Skeletal muscle cell (primary cell): ENCODE measurements around the gene MYO1E.

ENCODE experiments used
- DNase-seq: peaks from one replicate; pipeline ENCODE4 v3.0.0-alpha.2; 2010; ENCODE audit warnings: low read depth
- H3K4me3 ChIP-seq: 2 replicates; pipeline ENCODE4 v1.5.1; 2011; ENCODE audit warnings: low read depth, mild to moderate bottlenecking, control low read depth, low read length, moderate library complexity

Gene MYO1E

DNA sequence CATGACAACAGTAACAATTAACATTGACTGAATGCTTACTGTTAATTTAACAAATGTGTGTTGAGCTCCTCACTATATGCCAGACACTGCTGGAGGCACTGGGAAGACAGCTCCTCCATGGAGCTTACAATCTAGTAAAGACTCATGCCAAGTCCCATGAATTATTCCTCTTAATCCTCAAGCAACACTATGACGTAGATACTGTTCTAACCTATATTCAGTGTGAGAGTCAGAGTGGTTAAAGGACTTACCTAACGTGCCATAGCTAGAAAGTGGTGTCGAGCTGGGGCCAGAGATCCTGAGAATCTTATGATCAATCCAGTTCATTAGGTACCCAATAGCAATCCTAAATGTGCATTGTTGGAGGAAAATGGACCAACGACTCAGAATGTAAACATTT, 43.6 kb downstream of the MYO1E start:
- no peak overlapping the region for H3K4me3 ChIP-seq
- no peak for DNase-seq

DNA sequence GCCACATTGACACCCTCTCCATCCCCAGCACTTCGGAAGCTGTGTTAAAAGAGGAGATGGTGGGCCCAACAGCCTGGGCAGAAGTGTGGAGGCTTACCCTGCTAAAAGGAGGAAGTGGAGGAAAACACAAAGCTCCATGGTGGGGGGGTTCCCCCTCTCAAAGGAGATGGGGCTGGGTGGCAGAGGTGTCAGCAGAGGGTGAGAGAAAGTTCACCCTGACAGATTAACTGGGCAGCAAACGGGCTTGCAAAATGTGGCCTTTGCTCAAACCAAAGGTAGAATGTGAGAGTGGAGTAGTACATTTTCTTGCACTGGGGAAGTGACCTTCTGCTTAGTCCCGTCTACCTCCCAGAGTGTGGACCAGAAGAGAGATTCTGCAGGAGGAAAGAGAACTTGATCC, 44.7 kb downstream of the MYO1E start:
- no peak overlapping the region for H3K4me3 ChIP-seq
- no peak for DNase-seq

DNA sequence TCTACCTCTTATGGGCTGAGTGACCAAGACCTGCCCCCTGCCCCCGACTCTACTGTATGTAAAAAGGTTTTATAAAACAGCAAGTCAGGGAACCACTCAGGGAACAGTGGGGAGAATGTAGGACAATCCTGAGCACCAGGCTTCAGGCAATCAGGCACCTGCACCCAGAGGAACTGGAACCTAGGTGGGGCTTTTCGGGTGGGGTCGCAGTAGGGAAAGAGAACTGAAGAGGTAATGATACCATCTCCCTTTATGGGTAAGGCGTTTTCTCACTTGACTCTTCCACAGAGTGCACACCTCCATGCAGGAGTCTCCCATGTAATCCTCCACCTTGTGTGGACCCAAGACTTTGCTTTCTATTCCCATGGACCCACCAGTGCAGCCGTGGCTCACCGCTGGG, 45.8 kb downstream of the MYO1E start:
- H3K4me3 ChIP-seq, result no peak overlapping the region
- no peak for DNase-seq

DNA sequence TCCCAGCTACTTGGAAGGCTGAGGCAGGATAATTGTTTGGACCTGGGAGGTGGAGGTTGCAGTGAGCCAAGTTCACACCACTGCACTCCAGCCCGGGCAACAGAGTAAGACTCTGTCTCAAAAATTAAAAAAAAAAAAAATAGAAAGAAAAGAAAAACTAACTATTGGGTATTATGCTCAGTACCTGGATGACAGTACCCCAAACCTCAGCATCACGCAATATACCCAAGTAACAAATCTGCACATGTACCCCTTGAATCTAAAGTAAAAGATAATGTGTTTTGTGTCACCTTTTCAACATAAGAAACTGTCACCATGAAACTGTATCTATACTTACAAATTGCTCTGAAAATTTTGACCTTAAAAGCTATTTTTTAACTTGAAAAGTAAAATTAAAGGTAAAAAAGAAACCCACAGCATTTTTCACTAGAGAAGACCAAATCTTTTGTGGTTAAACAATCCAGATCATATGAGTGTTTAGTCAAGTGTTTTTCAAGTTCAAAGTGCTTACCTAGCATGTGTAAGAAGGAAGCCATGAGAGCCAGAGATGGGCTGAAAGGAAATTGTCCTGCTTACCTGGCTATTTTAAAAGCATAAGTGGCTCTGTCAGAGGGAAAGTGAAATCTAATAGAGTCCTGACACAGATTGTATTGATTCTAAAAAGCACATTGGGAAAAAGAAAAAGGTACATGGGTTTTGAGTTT, 50.5 kb downstream of the MYO1E start:
- no peak overlapping the region for H3K4me3 ChIP-seq
- no peak for DNase-seq

DNA sequence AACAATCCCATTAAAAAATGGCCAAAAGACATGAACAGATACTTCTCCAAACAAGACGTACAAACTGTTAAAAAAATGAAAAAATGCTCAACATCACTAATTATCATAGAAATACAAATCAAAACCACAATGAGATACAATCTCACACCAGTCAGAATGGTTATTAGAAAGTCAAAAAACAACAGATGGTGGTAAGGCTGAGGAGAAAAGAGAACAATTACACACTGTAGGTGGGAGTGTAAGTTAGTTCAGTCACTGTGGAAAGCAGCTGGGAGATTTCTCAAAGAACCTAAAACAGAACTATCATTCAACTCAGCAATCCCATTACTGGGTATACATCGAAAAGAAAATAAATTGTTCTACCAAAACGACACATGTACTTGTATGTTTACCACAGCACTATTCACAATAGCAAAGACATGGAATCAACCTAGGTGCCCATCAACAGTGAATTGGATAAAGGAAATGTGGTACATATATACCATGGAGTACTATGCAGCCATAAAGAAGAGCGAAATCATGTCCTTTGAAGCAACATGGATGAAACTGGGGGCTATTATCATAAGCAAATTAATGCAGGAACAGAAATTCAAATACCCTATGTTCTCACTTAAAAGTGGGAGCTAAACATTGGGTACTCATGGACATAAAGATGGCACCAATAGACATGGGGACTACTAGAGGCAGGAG, 51.5 kb downstream of the MYO1E start:
- DNase-seq, result no peak
- no peak overlapping the region for H3K4me3 ChIP-seq

DNA sequence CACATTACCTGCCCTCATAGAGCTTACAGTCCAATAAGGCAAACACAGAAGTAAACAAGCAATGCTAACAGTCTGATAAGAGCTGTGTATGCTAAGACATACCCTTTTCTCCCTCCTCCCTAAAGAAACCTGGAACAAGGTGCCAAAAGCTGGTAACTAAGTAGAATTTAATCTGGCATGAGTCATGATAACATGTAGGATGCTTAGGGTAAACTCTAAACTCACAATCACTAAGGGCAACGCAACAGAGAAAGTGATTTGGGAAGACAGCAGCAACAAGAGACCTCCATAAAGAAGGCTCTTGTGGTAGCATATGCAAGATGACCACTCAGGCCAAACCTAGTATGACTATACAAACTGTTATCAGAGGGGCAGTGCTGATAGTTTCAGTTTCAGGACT, 55.5 kb downstream of the MYO1E start:
- no peak for DNase-seq
- H3K4me3 ChIP-seq, result no peak overlapping the region

DNA sequence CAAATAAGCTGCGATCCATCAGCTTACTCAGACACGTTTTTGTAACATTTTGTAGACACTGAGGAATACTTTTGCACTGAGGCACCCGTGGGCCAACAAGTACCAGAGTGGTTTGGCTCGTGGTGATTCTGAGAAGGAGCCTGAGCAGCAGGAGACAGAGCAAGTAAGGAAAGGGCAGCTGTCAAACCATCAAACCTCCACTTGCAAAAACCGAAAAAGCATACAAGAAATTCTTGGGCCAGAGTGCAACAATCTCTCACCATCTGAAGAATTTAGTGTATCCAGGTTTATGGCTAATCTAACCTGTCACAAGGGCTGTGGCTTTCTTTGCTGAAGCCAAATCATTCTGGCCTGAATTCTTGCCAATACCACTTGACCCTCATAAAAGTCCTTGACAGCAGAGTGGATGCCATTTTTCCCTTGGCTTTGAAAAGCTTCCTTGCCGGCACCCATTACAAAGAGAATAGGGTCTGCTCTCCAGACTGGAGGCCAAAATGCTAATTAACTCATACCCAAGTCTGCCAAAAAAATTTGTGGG, 56.7 kb downstream of the MYO1E start:
- no peak for DNase-seq
- no peak overlapping the region for H3K4me3 ChIP-seq

DNA sequence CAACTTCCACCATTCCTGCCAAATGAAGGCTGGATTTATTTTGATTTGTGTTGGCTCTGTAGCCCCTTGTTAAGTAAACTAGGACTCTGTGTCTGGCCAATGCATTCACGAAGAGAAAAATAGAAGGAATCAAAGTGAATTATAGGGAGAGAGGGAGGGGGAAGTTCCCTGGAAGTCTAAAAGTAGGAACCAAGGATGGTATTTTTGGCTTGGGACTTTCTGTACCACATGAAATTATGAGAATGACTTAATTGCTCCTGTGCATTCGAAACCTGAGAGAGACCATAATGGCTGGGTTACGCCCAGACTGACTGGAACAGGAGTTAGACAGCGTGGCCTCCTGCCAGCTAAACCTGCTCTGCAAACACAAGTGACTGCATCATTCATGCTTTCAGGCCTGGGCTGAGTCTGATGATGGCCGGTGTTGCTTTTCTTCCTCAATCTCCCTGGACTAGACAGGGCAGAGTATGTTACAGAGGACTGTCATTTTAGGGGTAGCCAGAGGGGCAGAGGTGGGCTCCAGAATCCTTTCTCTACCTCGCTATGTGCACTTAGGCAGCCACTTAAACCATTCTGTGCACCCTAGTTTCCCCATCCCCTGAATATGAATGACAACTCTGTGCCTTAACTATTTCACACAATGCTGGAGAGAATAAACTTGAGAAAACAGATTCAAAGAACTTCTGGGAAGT, 58.9 kb downstream of the MYO1E start:
- DNase-seq, result peak; percentile 75
- H3K4me3 ChIP-seq, result no peak overlapping the region

DNA sequence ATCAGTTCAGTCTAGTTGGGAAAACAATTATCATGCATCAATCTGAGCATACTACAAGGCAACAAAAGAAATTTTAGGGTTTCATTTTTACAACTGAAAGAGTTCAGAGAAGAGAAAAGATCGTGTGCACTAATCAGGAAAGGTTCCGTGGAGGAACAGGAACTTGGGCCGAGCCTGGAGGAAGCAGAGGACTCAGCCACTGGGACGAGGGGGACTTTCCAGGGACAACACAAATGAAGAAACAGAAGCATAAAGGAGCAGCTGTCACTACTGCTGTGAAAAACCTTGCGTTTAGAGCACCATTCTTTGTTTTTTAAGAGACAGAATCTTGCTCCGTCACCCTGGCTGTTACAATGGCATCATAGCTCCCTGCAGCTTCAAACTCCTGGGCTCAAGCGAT, 60.5 kb downstream of the MYO1E start:
- H3K4me3 ChIP-seq, result no peak overlapping the region
- no peak for DNase-seq

DNA sequence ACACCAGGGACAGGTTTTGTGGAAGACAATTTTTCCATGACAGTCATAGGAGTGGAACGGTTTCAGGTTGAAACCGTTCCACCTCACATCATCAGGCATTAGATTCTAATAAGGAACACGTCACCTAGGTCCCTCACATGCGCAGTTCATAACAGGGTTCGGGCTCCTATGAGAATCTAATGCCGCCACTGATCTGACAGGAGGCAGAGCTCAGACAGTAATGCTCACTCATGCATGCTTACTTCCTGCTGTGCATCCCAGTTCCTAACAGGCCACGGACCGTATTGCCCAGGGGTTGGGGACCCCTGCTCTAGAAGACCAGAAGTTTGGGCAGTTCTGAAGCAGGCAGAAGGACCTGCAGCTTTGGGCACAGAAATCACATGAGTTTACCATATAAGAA, 61.5 kb downstream of the MYO1E start:
- no peak overlapping the region for H3K4me3 ChIP-seq
- DNase-seq, result no peak

DNA sequence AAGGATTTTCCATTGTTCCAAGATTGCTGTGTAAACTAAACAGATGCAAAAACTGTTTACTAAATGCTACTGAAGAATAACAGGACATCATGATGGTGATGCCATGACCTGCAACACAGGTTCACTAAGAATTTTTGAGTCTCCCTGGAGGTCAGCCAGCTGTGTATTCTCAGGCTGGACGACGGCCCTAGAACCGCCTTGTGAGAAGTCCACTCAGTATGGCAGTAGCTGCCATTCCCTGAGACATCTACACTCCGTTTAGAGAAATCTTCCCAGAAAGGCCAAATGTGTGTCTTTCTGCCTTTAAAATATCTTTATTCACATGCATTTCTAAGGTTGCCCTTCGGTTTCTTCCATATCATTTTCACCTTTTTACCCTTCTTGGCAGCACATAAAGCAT, 63.3 kb downstream of the MYO1E start:
- no peak overlapping the region for H3K4me3 ChIP-seq
- DNase-seq, result no peak

DNA sequence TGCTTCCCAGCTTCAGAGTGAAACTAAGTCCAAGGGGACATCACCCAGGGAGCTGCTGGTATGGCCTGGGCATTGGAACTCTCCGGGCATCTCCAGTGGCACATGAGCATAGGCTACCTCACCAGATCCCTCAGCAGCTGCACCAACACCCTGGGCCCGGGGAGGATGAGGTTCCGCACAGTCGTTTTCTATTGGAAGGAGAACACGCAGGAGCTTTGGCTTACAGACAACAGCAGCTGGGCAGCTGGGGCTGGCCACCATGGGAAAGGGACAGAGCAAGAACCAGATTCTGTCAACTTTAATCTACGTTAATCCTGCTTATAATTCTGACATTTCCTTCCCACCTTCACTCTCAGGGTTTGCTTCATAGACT, 65.5 kb downstream of the MYO1E start:
- no peak overlapping the region for H3K4me3 ChIP-seq
- DNase-seq, result no peak

DNA sequence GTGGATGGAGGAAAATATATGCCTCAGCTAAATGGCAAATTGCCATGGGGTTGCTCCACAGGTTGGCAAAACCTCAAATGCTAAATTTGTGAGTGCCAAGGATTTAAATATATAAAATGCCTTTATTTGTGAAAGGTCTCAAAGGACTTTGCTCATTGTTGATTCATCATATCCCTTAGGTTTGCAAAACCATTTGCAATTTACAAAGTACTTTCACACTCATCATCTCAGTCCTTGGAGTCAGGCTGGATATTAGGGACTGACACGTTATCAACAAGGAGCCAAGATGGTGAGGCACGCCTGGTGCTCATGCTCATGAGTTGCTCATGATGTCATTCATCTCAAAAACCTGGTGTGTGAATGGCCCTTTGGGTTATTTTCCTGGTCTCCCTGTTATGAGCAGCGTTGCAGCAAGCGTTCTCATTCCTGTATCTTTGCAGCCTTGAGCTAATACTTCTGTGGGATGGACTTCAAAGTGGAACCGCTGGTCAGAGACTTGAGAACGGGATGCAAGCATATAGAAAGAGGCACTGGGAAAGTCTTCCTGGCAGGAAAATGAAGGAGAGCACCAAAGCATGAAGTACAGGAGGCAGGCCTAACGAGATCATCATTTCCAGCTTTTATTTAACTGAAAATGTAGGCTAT, 66.0 kb downstream of the MYO1E start:
- DNase-seq, result peak; percentile 98
- no peak overlapping the region for H3K4me3 ChIP-seq

DNA sequence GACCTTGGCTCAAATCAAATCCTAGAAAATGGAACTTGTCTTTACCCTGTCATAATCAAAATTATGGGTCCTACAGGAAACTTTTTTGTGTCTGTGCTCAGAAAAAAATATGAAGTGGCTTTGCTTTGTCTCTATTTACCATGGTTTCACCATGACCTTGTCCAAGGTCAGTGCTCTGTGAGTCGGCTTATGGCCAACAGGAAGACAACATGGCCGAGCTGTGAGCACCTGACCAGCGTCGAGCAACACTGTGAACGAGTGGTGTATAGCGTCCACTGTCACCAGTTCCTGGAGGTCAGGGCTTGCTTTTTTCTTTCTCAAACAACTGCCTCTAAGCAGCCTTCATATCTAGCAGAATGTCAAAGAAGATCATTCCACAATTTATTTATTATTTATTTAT, 67.9 kb downstream of the MYO1E start:
- no peak for DNase-seq
- no peak overlapping the region for H3K4me3 ChIP-seq

DNA sequence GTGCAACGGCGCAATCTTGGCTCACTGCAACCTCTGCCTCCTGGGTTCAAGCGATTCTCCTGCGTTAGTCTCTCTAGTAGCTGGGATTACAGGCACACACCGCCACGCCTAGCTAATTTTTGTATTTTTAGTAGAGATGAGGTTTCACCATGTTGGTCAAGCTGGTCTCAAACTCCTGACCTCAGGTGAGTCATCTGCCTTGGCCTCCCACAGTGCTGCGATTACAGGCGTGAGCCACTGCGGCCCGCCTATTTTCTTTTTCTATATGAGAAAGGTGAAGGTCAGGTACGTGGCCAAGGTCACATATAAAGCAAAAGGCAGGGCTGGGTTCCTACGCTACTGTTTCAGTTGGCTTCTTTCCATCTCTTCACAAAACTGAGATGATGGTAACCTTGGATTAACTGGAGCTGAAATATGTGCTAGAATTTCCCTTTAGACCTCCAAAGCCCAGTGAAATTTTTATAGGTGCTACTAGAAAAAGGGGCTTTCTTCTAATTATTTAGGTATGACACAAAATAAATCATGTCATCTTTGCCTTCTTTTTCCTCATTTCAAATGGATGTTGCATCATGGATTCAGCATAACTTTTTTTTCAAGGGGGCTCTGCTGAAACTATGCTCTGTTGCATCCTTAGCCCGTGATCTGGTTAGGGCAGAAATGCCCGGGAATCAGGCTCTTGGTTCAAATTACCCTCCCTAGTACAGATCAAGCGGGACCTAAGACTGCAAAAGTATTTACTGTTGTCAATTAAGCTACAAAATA, 68.5 kb downstream of the MYO1E start:
- DNase-seq, result no peak
- H3K4me3 ChIP-seq, result no peak overlapping the region

DNA sequence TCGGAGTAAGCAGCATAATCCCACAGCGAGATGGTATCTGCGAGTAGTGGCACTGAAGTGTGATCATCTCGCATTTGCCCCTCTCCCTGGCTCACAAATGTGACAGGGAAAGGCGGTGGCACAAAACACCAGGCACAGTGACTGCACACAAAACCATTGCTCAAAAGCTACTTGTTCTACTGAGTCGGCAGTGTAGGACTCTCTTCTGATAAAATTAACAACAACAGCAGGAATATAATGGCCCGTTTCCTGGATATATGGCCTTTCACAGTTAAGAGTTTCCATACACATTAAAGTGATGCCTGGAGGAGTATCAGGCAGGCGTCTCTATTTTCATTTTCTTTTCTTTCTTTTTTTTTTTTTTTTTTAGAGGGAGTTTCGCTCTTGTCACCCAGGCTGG, 69.0 kb downstream of the MYO1E start:
- H3K4me3 ChIP-seq, result no peak overlapping the region
- DNase-seq, result no peak

DNA sequence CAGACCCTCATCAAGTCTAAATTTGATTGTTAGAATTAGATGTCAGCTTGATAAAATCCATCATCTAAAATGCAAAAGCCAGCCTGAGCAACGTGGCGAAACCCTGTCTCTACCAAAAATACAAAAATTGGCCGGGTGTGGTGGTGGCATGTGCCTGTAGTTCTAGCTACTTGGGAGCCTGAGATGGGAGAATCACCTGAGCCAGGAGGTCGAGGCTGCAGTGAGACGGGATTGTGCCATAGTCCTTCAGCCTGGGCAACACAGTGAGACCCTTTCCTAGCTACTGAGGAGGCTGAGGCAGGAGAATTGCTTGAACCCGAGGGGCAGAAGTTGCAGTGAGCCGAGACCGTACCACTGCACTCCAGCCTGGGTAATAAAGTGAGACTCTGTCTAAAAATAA, 69.5 kb downstream of the MYO1E start:
- no peak overlapping the region for H3K4me3 ChIP-seq
- DNase-seq, result no peak

DNA sequence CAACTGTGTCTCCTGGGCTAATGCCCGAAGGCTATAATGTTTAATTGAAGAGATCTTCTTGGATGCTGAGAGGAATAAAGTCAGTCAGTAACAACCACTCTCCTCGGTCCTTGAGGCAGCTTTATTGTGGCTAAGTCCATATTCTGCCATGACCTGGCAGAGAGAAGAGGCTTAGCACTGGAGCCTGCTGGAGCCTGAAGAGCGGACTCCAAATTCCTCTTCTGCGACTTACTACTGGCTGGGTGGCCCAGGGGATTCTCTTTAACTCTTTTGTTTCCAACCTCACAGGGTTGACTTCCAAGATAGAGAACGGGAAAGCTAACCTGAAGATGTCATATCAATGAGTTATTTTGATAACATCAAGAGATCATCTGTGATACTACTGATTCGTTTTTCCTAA, 71.1 kb downstream of the MYO1E start:
- H3K4me3 ChIP-seq, result no peak overlapping the region
- no peak for DNase-seq

DNA sequence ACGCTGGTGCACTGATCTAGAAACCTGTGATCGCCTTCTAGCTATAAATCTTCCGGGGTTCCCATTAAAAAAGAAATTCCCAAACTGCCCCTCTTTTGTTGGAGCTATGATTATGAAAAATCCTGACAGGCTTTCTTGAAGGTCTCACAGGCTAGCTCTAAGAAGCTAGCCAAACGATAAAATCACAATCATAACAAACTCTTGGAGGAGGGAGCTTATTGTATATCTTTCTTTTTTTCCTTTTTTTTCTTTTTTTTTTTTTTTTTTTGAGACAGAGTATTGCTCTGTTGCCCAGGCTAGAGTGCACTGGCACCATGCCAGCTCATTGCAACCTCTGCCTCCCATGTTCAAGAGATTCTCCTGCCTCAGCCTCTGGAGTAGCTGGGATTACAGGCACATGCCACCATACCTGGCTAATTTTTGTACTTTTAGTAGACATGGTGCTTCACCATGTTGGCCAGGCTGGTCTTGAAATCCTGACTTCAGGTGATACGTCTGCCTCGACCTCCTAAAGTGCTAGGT, 72.0 kb downstream of the MYO1E start:
- H3K4me3 ChIP-seq, result no peak overlapping the region
- DNase-seq, result no peak
